Measurements from ENCODE around the gene XPO5.

DNA sequence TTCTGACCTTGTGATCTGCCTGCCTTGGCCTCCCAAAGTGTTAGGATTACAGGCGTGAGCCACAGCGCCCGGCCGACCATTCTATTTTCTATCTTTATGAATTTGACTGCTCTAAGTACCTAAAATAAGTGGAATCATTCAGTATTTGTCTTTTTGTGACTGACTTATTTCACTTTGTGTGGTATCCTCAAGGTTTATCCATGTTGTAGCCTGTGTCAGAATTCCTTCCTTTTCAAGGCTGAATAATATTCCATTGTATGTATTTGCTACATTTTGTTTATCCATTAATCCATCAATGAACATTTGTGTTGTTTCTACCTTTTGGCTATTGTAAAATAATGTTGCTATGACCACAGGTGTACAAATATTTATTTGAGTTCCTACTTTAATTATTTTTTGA, 103.3 kb downstream of the XPO5 start:
- no peak for TF ChIP-seq POLR2AphosphoS5 (IDR thresholded peaks at IDR 0.05)
- TF ChIP-seq, protein P1, sequence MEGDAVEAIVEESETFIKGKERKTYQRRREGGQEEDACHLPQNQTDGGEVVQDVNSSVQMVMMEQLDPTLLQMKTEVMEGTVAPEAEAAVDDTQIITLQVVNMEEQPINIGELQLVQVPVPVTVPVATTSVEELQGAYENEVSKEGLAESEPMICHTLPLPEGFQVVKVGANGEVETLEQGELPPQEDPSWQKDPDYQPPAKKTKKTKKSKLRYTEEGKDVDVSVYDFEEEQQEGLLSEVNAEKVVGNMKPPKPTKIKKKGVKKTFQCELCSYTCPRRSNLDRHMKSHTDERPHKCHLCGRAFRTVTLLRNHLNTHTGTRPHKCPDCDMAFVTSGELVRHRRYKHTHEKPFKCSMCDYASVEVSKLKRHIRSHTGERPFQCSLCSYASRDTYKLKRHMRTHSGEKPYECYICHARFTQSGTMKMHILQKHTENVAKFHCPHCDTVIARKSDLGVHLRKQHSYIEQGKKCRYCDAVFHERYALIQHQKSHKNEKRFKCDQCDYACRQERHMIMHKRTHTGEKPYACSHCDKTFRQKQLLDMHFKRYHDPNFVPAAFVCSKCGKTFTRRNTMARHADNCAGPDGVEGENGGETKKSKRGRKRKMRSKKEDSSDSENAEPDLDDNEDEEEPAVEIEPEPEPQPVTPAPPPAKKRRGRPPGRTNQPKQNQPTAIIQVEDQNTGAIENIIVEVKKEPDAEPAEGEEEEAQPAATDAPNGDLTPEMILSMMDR (IDR thresholded peaks at IDR 0.05; ENCODE audit: poor library complexity, severe bottlenecking), result no peak
